Measurements from ENCODE around the gene ACR. TPM values are rescaled to one million over a fixed set of nuclear protein-coding genes. Genes with fewer than 3 reads are reported as not detected.
"Not testable (repeated sequence)": the region's sequence is repeated elsewhere in the genome, so short reads cannot be mapped to it uniquely, and the experiment has no call there.

ACR gene
- total and polyA plus RNA-seq, 2 of the 8 experiments (the other 6 are each of a cell fraction or from before 2014, with no cell fraction given) = 0.56 TPM; not detected in 1

- not testable (repeated sequence) for H3K23me2 ChIP-seq (ENCODE audit: low read depth, low read length); H2AFZ ChIP-seq (ENCODE audit: low read length)
- 85% methylated on average over 5 of the region's 5 CpGs; no CpG with 5 or more reads in 1 of the 2 experiments for WGBS, 2 experiments (ENCODE audit: extremely low coverage in 1 of 2, insufficient coverage in 1 of 2, insufficient read length in 1 of 2, insufficient replicate concordance in 2 of 2, low coverage in 1 of 2, low lambda C conversion rate in 2 of 2, missing lambda C conversion rate in 1 of 2)
These were observed 39.6 kb downstream of the ACR start for GRCh38 chr22:50777631-50778030.

GRCh38 chr22:50780244-50780643 lies 42.2 kb downstream of the ACR start:
- POLR2A ChIA-PET (ENCODE audit: partially characterized antibody); CTCF ChIA-PET (ENCODE audit: partially characterized antibody): not testable (repeated sequence)

More at GRCh38 chr22:50777631-50778030, 39.6 kb downstream of the ACR start:
- CTCF ChIA-PET (ENCODE audit: partially characterized antibody); H4K20me1 ChIP-seq (replicated peaks in 1 of 2; ENCODE audit: control insufficient read depth in 1 of 2, insufficient read depth in 2 of 2, low read length in 2 of 2); H4K91ac ChIP-seq (replicated peaks; ENCODE audit: insufficient read length, low read length); DNase-seq (ENCODE audit: low read depth in 1 of 2, low spot score in 2 of 2); H2BK15ac ChIP-seq (ENCODE audit: low read length); H3K4me2 ChIP-seq (ENCODE audit: insufficient read depth in 1 of 2, low read depth in 2 of 2, low read length in 2 of 2); H3K79me2 ChIP-seq (ENCODE audit: control insufficient read depth in 1 of 2, insufficient read depth in 2 of 2, low read length in 2 of 2); H3K14ac ChIP-seq (ENCODE audit: insufficient read length); H2BK120ac ChIP-seq (replicated peaks; ENCODE audit: low read depth, low read length); H3K27me3 ChIP-seq (replicated peaks in 1 of 4; ENCODE audit: control insufficient read depth in 3 of 4, extremely low read depth in 1 of 4, insufficient read depth in 3 of 4, low read length in 3 of 4); H2BK5ac ChIP-seq (ENCODE audit: low read depth, low read length); H3K9me3 ChIP-seq (ENCODE audit: insufficient read depth in 2 of 2, low read depth in 1 of 2, low read length in 1 of 2); POLR2A ChIA-PET (ENCODE audit: partially characterized antibody); H4K8ac ChIP-seq (ENCODE audit: extremely low read depth, insufficient read depth, low read length); H3K23ac ChIP-seq (ENCODE audit: insufficient read length); H3K4me3 ChIP-seq (ENCODE audit: extremely low read depth in 1 of 4, insufficient read depth in 2 of 4, low read depth in 3 of 4, low read length in 4 of 4); H3K79me1 ChIP-seq (ENCODE audit: low read depth, low read length); H2BK12ac ChIP-seq (ENCODE audit: low read depth, low read length); H3K36me3 ChIP-seq (ENCODE audit: control insufficient read depth in 2 of 4, insufficient read depth in 4 of 4, low read length in 3 of 4); H3K4me1 ChIP-seq (replicated peaks in 1 of 4; ENCODE audit: control insufficient read depth in 3 of 4, insufficient read depth in 4 of 4, low read length in 3 of 4); FAIRE-seq; H3K4ac ChIP-seq (replicated peaks; ENCODE audit: insufficient read length, low read depth, low read length); H3K9ac ChIP-seq (replicated peaks in 1 of 4; ENCODE audit: extremely low read depth in 1 of 4, low read depth in 3 of 4, low read length in 3 of 4); H2AK5ac ChIP-seq (ENCODE audit: low read depth, low read length); H3K27ac ChIP-seq (ENCODE audit: low read depth, low read length); H3K56ac ChIP-seq (replicated peaks; ENCODE audit: insufficient read length, low read depth, low read length); H4K5ac ChIP-seq (ENCODE audit: insufficient read length, low read depth, low read length); H3K18ac ChIP-seq (ENCODE audit: extremely low read depth, low read length); H2BK20ac ChIP-seq (ENCODE audit: low read length): not testable (repeated sequence)

More at GRCh38 chr22:50780244-50780643, 42.2 kb downstream of the ACR start:
- not testable (repeated sequence) for H4K8ac ChIP-seq (ENCODE audit: extremely low read depth, insufficient read depth, low read length); H3K79me2 ChIP-seq (ENCODE audit: control insufficient read depth in 1 of 2, insufficient read depth in 2 of 2, low read length in 2 of 2); H3K23ac ChIP-seq (ENCODE audit: insufficient read length); H4K5ac ChIP-seq (ENCODE audit: insufficient read length, low read depth, low read length); H3K9me3 ChIP-seq (ENCODE audit: insufficient read depth in 2 of 2, low read depth in 1 of 2, low read length in 1 of 2); H2BK120ac ChIP-seq (replicated peaks; ENCODE audit: low read depth, low read length); H3K9ac ChIP-seq (replicated peaks in 1 of 4; ENCODE audit: extremely low read depth in 1 of 4, low read depth in 3 of 4, low read length in 3 of 4); H2BK15ac ChIP-seq (ENCODE audit: low read length); H3K4ac ChIP-seq (replicated peaks; ENCODE audit: insufficient read length, low read depth, low read length); H3K14ac ChIP-seq (ENCODE audit: insufficient read length); H3K56ac ChIP-seq (replicated peaks; ENCODE audit: insufficient read length, low read depth, low read length); H3K4me2 ChIP-seq (ENCODE audit: insufficient read depth in 1 of 2, low read depth in 2 of 2, low read length in 2 of 2); H2AK5ac ChIP-seq (ENCODE audit: low read depth, low read length); H2BK5ac ChIP-seq (ENCODE audit: low read depth, low read length); H2BK12ac ChIP-seq (ENCODE audit: low read depth, low read length); H3K4me3 ChIP-seq (ENCODE audit: extremely low read depth in 1 of 4, insufficient read depth in 2 of 4, low read depth in 3 of 4, low read length in 4 of 4); DNase-seq (ENCODE audit: low read depth in 1 of 2, low spot score in 2 of 2); H3K4me1 ChIP-seq (replicated peaks in 1 of 4; ENCODE audit: control insufficient read depth in 3 of 4, insufficient read depth in 4 of 4, low read length in 3 of 4); H3K79me1 ChIP-seq (ENCODE audit: low read depth, low read length); H2AFZ ChIP-seq (ENCODE audit: low read length); H4K91ac ChIP-seq (replicated peaks; ENCODE audit: insufficient read length, low read length); H3K23me2 ChIP-seq (ENCODE audit: low read depth, low read length); H3K18ac ChIP-seq (ENCODE audit: extremely low read depth, low read length); H2BK20ac ChIP-seq (ENCODE audit: low read length); H3K36me3 ChIP-seq (ENCODE audit: control insufficient read depth in 2 of 4, insufficient read depth in 4 of 4, low read length in 3 of 4); H4K20me1 ChIP-seq (replicated peaks in 1 of 2; ENCODE audit: control insufficient read depth in 1 of 2, insufficient read depth in 2 of 2, low read length in 2 of 2); H3K27me3 ChIP-seq (replicated peaks in 1 of 4; ENCODE audit: control insufficient read depth in 3 of 4, extremely low read depth in 1 of 4, insufficient read depth in 3 of 4, low read length in 3 of 4); H3K27ac ChIP-seq (ENCODE audit: low read depth, low read length); FAIRE-seq
- WGBS, 2 experiments (ENCODE audit: extremely low coverage in 1 of 2, insufficient coverage in 1 of 2, insufficient read length in 1 of 2, insufficient replicate concordance in 2 of 2, low coverage in 1 of 2, low lambda C conversion rate in 2 of 2, missing lambda C conversion rate in 1 of 2) = 80% methylated on average over 4 of the region's 4 CpGs; no CpG with 5 or more reads in 1 of the 2 experiments

All from H1 (cell line).